IgD-negative memory B cell (primary cell): ENCODE results near the gene DUX4. TPM values are rescaled to one million over a fixed set of nuclear protein-coding genes. Genes with fewer than 3 reads are reported as not detected.
"Not testable (repeated sequence)": the region's sequence is repeated elsewhere in the genome, so short reads cannot be mapped to it uniquely, and the experiment has no call there.

Source experiments
- H3K27ac Mint-ChIP-seq, 3 donors: one replicate each; pipeline ENCODE4 v1.8.0; 2020 to 2022; ENCODE audit warnings: mild to moderate bottlenecking in 3 of 3, mixed read lengths in 3 of 3, moderate library complexity in 1 of 3
- H3K27me3 Mint-ChIP-seq: one replicate; pipeline ENCODE4 v1.8.0; 2021; ENCODE audit warnings: mixed read lengths
- H3K36me3 Mint-ChIP-seq: one replicate; pipeline ENCODE4 v1.8.0; 2020; ENCODE audit warnings: mild to moderate bottlenecking, mixed read lengths
- H3K4me1 Mint-ChIP-seq, 3 donors: one replicate each; pipeline ENCODE4 v1.8.0; 2020 to 2022; ENCODE audit warnings: mixed read lengths in 3 of 3, mild to moderate bottlenecking in 1 of 3
- H3K4me3 Mint-ChIP-seq, 4 donors: one replicate each; pipeline ENCODE4 v1.8.0; 2020 to 2022; ENCODE audit warnings: mild to moderate bottlenecking in 4 of 4, mixed read lengths in 4 of 4, moderate library complexity in 3 of 4
- H3K9me3 Mint-ChIP-seq, 3 donors: one replicate each; pipeline ENCODE4 v1.8.0; 2020 to 2021; ENCODE audit warnings: mixed read lengths in 3 of 3, mild to moderate bottlenecking in 1 of 3
- polyA plus RNA-seq: library from polyadenylated mRNA; unstranded; fragments of 300-500 nt; fragmentation: Illumina TruSeq; gene quantifications from one replicate; pipeline ENCODE4 v1.2.3, GENCODE V29; 2021

Gene DUX4
- not detected for polyA plus RNA-seq

DNA sequence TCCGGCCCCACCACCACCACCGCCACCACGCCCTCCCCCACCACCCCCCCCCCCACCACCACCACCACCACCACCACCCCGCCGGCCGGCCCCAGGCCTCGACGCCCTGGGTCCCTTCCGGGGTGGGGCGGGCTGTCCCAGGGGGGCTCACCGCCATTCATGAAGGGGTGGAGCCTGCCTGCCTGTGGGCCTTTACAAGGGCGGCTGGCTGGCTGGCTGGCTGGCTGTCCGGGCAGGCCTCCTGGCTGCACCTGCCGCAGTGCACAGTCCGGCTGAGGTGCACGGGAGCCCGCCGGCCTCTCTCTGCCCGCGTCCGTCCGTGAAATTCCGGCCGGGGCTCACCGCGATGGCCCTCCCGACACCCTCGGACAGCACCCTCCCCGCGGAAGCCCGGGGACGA, at the start of gene DUX4:
Gene DUX4 (plus strand): TSS at position 347 of the 400 bp plus-strand sequence. CDS start 0 bp downstream, at position 347.
- H3K27ac Mint-ChIP-seq, H3K27me3 Mint-ChIP-seq, H3K4me1 Mint-ChIP-seq, H3K36me3 Mint-ChIP-seq, H3K4me3 Mint-ChIP-seq, H3K9me3 Mint-ChIP-seq: not testable (repeated sequence)

DNA sequence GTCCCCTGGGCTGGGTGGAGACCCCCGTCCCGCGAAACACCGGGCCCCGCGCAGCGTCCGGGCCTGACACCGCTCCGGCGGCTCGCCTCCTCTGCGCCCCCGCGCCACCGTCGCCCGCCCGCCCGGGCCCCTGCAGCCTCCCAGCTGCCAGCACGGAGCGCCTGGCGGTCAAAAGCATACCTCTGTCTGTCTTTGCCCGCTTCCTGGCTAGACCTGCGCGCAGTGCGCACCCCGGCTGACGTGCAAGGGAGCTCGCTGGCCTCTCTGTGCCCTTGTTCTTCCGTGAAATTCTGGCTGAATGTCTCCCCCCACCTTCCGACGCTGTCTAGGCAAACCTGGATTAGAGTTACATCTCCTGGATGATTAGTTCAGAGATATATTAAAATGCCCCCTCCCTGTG, 1.9 kb downstream of the DUX4 start:
- not testable (repeated sequence) for H3K9me3 Mint-ChIP-seq, H3K27me3 Mint-ChIP-seq, H3K4me1 Mint-ChIP-seq, H3K36me3 Mint-ChIP-seq, H3K27ac Mint-ChIP-seq
- H3K4me3 Mint-ChIP-seq = peak overlapping the region in 2 of 4 donors; percentile 18 to 47

DNA sequence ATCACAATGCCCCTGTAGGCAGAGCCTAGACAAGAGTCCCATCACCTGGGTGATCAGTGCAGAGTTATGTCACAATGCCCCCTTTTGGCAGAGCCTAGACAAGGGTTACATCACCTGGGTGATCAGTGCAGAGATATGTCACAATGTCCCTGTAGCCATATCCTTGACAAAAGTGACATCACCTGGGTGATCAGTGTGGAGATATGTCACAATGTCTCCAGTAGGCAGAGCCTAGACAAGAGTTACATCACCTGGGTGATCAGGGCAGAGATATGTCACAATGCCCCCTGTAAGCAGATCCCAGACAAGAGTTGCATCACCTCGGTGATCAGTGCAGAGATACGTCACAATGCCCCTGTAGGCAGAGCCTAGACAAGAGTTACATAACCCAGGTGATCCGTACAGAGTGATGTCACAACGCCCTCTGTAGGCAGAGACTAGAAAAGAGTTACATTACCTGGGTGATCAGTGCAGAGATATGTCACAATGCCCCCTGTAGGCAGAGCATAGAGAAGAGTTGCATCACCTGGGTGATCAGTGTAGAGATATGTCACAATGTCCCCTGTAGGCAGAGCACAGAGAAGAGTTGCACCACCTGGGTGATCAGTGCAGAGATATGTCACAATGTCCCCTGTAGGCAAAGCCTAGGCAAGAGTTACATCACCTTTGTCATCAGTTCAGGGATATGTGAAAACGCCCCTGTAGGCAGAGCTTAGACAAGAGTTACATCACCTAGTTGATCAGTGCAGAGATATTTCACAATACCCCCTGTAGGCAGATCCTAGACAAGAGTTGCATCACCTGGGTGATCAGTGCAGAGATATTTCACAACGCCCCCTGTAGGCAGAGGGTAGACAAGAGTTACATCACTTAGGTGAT, 4.4 kb downstream of the DUX4 start:
- H3K27ac Mint-ChIP-seq, H3K4me1 Mint-ChIP-seq, H3K9me3 Mint-ChIP-seq, H3K4me3 Mint-ChIP-seq, H3K27me3 Mint-ChIP-seq, H3K36me3 Mint-ChIP-seq: not testable (repeated sequence)

DNA sequence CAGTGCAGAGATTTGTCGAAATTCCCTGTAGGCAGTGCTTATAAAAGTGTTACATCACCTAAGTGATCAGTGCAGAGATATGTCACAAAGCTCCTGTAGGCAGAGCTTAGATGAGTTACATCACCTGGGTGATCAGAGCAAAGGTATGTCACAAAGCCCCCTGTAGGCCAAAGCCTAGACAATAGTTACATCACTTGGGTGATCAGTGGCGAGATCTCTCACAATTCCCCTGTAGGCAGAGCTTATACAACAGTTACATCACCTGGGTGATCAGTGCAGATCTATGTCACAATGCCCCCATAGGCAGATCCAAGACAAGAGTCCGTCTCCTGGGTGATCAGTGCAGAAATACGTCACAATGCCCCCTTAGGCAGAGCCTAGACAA, 5.0 kb downstream of the DUX4 start:
- not testable (repeated sequence) for H3K4me3 Mint-ChIP-seq, H3K27me3 Mint-ChIP-seq, H3K9me3 Mint-ChIP-seq, H3K4me1 Mint-ChIP-seq, H3K27ac Mint-ChIP-seq, H3K36me3 Mint-ChIP-seq

DNA sequence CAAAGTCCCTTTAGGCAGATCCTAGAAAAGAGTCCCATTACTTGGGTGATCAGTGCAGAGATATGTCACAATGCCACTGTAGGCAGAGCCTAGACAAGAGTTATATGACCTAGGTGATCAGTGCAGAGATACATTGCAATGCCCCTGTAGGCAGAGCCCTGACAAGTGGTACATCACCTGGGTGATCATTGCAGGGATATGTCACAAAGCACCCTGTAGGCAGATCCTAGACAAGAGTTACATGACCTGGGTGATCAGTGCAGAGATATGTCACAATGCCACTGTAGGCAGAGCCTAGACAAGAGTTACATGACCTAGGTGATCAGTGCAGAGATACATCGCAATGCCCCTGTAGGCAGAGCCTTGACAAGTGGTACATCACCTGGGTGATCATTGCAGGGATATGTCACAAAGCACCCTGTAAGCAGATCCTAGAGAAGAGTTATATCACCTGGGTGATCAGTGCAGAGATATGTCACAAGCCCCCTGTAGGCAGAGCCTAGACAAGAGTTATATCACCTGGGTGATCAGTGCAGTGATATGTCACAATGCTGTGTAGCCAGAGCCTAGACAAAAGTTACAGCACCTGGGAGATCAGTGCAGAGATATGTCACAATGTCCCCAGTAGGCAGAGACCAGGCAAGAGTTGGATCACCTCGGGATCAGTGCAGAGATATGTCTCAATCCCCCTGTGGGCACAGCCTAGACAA, 5.6 kb downstream of the DUX4 start:
- not testable (repeated sequence) for H3K4me3 Mint-ChIP-seq, H3K4me1 Mint-ChIP-seq, H3K27me3 Mint-ChIP-seq, H3K36me3 Mint-ChIP-seq, H3K27ac Mint-ChIP-seq, H3K9me3 Mint-ChIP-seq

DNA sequence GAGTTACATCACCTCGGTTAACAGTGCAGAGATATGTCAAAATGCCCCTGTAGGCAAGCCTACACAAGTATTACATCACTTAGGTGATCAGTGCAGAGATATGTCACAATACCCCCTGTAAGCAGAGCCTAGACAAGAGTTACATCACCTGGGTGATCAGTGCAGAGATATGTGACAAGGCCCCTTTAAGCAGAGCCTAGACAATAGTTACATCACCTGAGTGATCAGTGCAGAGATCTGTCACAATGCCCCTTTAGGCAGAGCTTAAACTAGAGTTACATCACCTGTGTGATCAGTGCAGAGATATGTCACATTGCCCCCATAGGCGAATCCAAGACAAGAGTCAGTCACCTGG, 6.1 kb downstream of the DUX4 start:
- not testable (repeated sequence) for H3K27me3 Mint-ChIP-seq, H3K36me3 Mint-ChIP-seq, H3K27ac Mint-ChIP-seq, H3K4me1 Mint-ChIP-seq, H3K9me3 Mint-ChIP-seq, H3K4me3 Mint-ChIP-seq

DNA sequence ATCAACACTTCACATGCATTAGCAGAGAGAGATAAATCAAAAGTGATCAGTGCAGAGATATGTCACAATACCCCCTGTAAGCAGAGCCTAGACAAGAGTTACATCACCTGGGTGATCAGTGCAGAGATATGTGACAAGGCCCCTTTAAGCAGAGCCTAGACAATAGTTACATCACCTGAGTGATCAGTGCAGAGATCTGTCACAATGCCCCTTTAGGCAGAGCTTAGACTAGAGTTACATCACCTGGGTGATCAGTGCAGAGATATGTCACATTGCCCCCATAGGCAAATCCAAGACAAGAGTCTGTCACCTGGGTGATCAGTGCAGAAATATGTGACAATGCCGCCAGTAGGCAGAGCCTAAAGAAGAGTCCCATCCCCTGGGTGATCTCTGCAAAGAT, 7.4 kb downstream of the DUX4 start:
- not testable (repeated sequence) for H3K27ac Mint-ChIP-seq, H3K9me3 Mint-ChIP-seq, H3K4me1 Mint-ChIP-seq, H3K36me3 Mint-ChIP-seq, H3K4me3 Mint-ChIP-seq, H3K27me3 Mint-ChIP-seq

DNA sequence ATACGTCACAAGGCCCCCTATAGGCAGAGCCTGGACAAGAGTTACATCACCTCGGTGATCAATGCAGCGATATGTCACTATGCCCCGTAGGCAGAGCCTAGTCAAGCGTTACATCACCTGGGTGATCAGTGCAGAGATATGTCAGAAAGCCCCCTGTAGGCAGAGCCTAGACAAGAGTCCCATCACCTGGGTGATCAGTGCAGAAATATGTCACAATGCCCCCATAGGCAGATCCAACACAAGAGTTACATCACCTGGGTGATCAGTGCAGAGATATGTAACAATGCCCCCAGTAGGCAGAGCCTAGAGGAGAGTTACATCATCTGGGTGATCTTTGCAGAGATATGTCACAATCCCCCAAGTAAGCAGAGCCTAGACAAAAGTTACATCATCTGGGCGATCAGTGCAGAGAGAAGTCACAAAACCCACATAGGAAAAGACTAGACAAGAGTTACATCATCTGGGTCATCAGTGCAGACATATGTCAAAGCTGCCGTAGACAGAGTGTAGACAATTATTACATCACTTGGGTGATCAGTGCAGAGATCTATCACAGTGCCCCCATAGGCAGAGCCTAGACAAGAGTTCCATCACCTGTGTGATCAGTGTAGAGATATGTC, 8.0 kb downstream of the DUX4 start:
- not testable (repeated sequence) for H3K36me3 Mint-ChIP-seq, H3K4me3 Mint-ChIP-seq, H3K9me3 Mint-ChIP-seq, H3K27ac Mint-ChIP-seq, H3K4me1 Mint-ChIP-seq, H3K27me3 Mint-ChIP-seq

DNA sequence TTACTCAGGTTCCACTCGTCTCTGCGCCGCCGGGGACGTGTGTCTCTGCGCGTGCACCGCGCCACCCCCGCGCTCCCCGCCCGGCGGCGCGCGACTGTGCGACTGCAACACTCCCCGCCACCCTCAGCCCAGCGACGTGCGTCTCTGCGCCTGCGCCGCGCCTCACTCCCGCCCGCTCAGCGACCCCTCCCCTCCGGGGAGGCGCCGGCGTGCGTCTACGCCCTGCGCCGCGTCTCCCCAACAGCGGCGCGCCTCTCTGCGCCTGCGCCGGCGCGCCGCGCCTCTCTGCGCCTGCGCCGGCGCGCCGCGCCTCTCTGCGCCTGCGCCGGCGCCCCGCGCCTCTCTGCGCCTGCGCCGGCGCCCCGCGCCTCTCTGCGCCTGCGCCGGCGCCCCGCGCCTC, 29.9 kb downstream of the DUX4 start:
- not testable (repeated sequence) for H3K27ac Mint-ChIP-seq, H3K36me3 Mint-ChIP-seq, H3K4me3 Mint-ChIP-seq, H3K4me1 Mint-ChIP-seq, H3K27me3 Mint-ChIP-seq, H3K9me3 Mint-ChIP-seq

Other genes starting within 250 kb of the DUX4 start
- 59.3 TPM for gene FRG1, start 232.9 kb upstream of the DUX4 start, polyA plus RNA-seq
- gene FRG2, start 146.5 kb upstream of the DUX4 start, polyA plus RNA-seq = not detected
- not detected for gene DBET, start 109.3 kb upstream of the DUX4 start, polyA plus RNA-seq